HCT116 (cell line): ENCODE data around the gene UBA5. TPM values are rescaled to one million over a fixed set of nuclear protein-coding genes. Genes with fewer than 3 reads are reported as not detected.
A peak's percentile ranks its signal among the peaks of the same experiment; 100 is the strongest.

ENCODE experiments used
- ATAC-seq: fragments of 200-7000 bp; cut with Tn5 transposase; 2 replicates; pipeline ENCODE4 v1.9.1; 2020; ENCODE audit warnings: mild to moderate bottlenecking, moderate library complexity
- BruUV-seq: library from RNA; stranded (reverse); fragments of 400-500 nt; replicated peaks from 2 replicates; lab custom pipeline; 2021; lab: Mats Ljungman, UMichigan
- CTCF ChIA-PET: fragments of 300-600 bp; sonication (Branson Sonifier 250); formaldehyde crosslinking; loops from one replicate; lab custom pipeline; 2021; ENCODE audit warnings: antibody characterized with exemption; lab: Charles Lee
- POLR2A ChIA-PET: fragments of 300-600, 350-600 bp; sonication (Branson Sonifier 250); formaldehyde crosslinking; loops from one replicate; lab custom pipeline; 2021; ENCODE audit warnings: antibody characterized with exemption; lab: Charles Lee
- RAD21 ChIA-PET, 2 experiments: fragments of 300-600 bp; sonication (Branson Sonifier 250); formaldehyde crosslinking; loops; one replicate each; lab custom pipeline; 2023; ENCODE audit warnings: low total read pairs in 2 of 2; ENCODE audit not compliant: uncharacterized antibody in 2 of 2, unreplicated experiment in 2 of 2, low non-redundant PET in 1 of 2; lab: Charles Lee
- DNase-seq: peaks from one replicate; pipeline ENCODE4 v3.0.0-alpha.2; 2010; ENCODE audit warnings: low read depth, low spot score
- H2AFZ ChIP-seq: fragments of 200-600 bp; shearing (Covaris generic), sonication (generic); 2 replicates; pipeline ENCODE4 v1.6.1; 2017; ENCODE audit warnings: low read depth, mixed run types, mixed read lengths, antibody characterized with exemption, low read length; ENCODE audit not compliant: poor library complexity, severe bottlenecking
- H3K27ac ChIP-seq: 2 replicates; pipeline ENCODE4 v1.5.1; 2012; ENCODE audit warnings: low read depth, low read length
- H3K27me3 ChIP-seq: fragments of 200-600 bp; sonication (generic); 2 replicates; pipeline ENCODE4 v1.6.1; 2016; ENCODE audit warnings: mixed run types, low read length, mixed read lengths; ENCODE audit not compliant: insufficient read depth
- H3K36me3 ChIP-seq, 2 experiments: fragments of 200-500 bp in 1 of 2; fragments of 200-600 bp in 1 of 2; sonication (Bioruptor generic) in 1 of 2; sonication (generic) in 1 of 2; 2 replicates each; pipeline versions ENCODE4 v1.5.1 to v1.6.1; 2014 to 2016; ENCODE audit warnings: low read length in 2 of 2, inconsistent platforms in 1 of 2, mixed read lengths in 1 of 2, mixed run types in 1 of 2; ENCODE audit not compliant: insufficient read depth in 2 of 2, control insufficient read depth in 1 of 2
- H3K4me1 ChIP-seq, 2 experiments: fragments of 200-600 bp in 1 of 2; sonication (generic) in 1 of 2; 2 replicates each; pipeline versions ENCODE4 v1.5.1 to v1.6.1; 2012 to 2017; ENCODE audit warnings: low read length in 2 of 2, inconsistent platforms in 1 of 2, mild to moderate bottlenecking in 1 of 2, mixed read lengths in 1 of 2, mixed run types in 1 of 2, moderate library complexity in 1 of 2; ENCODE audit not compliant: insufficient read depth in 2 of 2, control insufficient read depth in 1 of 2
- H3K4me2 ChIP-seq: fragments of 200-600 bp; sonication (generic); 2 replicates; pipeline ENCODE4 v1.6.1; 2017; ENCODE audit warnings: mixed run types, low read length, mixed read lengths
- H3K4me3 ChIP-seq, 2 experiments: fragments of 200-600 bp in 1 of 2; sonication (generic) in 1 of 2; replicated peaks in 1 of 2; 2 replicates each; pipeline ENCODE4 v1.5.1; 2011 to 2016; ENCODE audit warnings: low read length in 2 of 2, control low read depth in 1 of 2, low read depth in 1 of 2, mild to moderate bottlenecking in 1 of 2, mixed read lengths in 1 of 2, mixed run types in 1 of 2
- H3K79me2 ChIP-seq: fragments of 200-600 bp; sonication (generic); 2 replicates; pipeline ENCODE4 v1.6.1; 2017; ENCODE audit warnings: mild to moderate bottlenecking, mixed run types, low read length, moderate library complexity, mixed read lengths; ENCODE audit not compliant: insufficient read depth
- H3K9ac ChIP-seq: fragments of 200-600 bp; sonication (generic); 2 replicates; pipeline ENCODE4 v1.6.1; 2016; ENCODE audit warnings: low read length, mixed read lengths
- H3K9me2 ChIP-seq: fragments of 200-600 bp; sonication (generic), shearing (Covaris generic); 2 replicates; pipeline ENCODE4 v1.6.1; 2017; ENCODE audit warnings: mixed run types, mild to moderate bottlenecking, moderate library complexity; ENCODE audit not compliant: insufficient read depth
- H3K9me3 ChIP-seq, 2 experiments: fragments of 200-500 bp in 1 of 2; fragments of 200-600 bp in 1 of 2; sonication (Bioruptor generic) in 1 of 2; sonication (generic) in 1 of 2; 2 replicates each; pipeline ENCODE4 v1.6.1; 2014 to 2017; ENCODE audit warnings: low read length in 2 of 2, mixed read lengths in 2 of 2, inconsistent platforms in 1 of 2, low read depth in 1 of 2, mild to moderate bottlenecking in 1 of 2, mixed run types in 1 of 2, moderate library complexity in 1 of 2; ENCODE audit not compliant: control insufficient read depth in 1 of 2, insufficient read depth in 1 of 2
- H4K20me1 ChIP-seq: fragments of 200-600 bp; sonication (generic), shearing (Covaris generic); 2 replicates; pipeline ENCODE4 v1.6.1; 2017; ENCODE audit warnings: mixed run types, mild to moderate bottlenecking, moderate library complexity; ENCODE audit not compliant: insufficient read depth
- CBX3 ChIP-seq: IDR thresholded peaks from 2 replicates; pipeline ENCODE4 v1.6.1; 2012; ENCODE audit warnings: low read depth
- CEBPB ChIP-seq: IDR thresholded peaks from 2 replicates; pipeline ENCODE4 v1.6.1; 2012; ENCODE audit warnings: low read depth
- CTCF ChIP-seq, 3 experiments: fragments of 200-600 bp in 1 of 3; sonication (generic) in 1 of 3; IDR thresholded peaks in 2 of 3; conservative IDR thresholded peaks in 1 of 3; 2 replicates each; pipeline ENCODE4 v1.5.1; 2012 to 2017; ENCODE audit warnings: low read depth in 2 of 3, low read length in 2 of 3, antibody characterized with exemption in 1 of 3, borderline replicate concordance in 1 of 3, control low read depth in 1 of 3, mild to moderate bottlenecking in 1 of 3, mixed read lengths in 1 of 3, mixed run types in 1 of 3, moderate library complexity in 1 of 3; ENCODE audit not compliant: insufficient read depth in 1 of 3
- EGR1 ChIP-seq: IDR thresholded peaks from 2 replicates; pipeline ENCODE4 v1.6.1; 2012; ENCODE audit warnings: low read depth
- ELF1 ChIP-seq: IDR thresholded peaks from 2 replicates; pipeline ENCODE4 v1.6.1; 2012; ENCODE audit warnings: low read depth, borderline replicate concordance
- EZH2phosphoT487 ChIP-seq: fragments of 200-600 bp; IDR thresholded peaks from 2 replicates; pipeline ENCODE4 v1.6.1; 2018; ENCODE audit warnings: antibody characterized with exemption, borderline replicate concordance
- FOSL1 ChIP-seq: IDR thresholded peaks from 2 replicates; pipeline ENCODE4 v1.6.1; 2012; ENCODE audit warnings: low read depth
- JUND ChIP-seq: IDR thresholded peaks from 2 replicates; pipeline ENCODE4 v1.6.1; 2012
- POLR2A ChIP-seq: IDR thresholded peaks from 2 replicates; pipeline ENCODE4 v1.7.0; 2011; ENCODE audit warnings: borderline replicate concordance; ENCODE audit not compliant: insufficient read depth, insufficient read length; ENCODE audit errors: extremely low read depth
- POLR2AphosphoS5 ChIP-seq: IDR thresholded peaks from 2 replicates; pipeline ENCODE4 v1.6.1; 2011; ENCODE audit warnings: mild to moderate bottlenecking, low read depth, low read length, moderate library complexity
- RAD21 ChIP-seq: IDR thresholded peaks from 2 replicates; pipeline ENCODE4 v1.6.1; 2012; ENCODE audit warnings: low read depth, mild to moderate bottlenecking
- SIN3A ChIP-seq: IDR thresholded peaks from 2 replicates; pipeline ENCODE4 v1.6.1; 2012; ENCODE audit warnings: low read depth
- SP1 ChIP-seq: IDR thresholded peaks from 2 replicates; pipeline ENCODE4 v1.6.1; 2012; ENCODE audit warnings: low read depth
- SRF ChIP-seq: IDR thresholded peaks from 2 replicates; pipeline ENCODE4 v1.6.1; 2012; ENCODE audit warnings: low read depth
- TCF7L2 ChIP-seq: IDR thresholded peaks from 2 replicates; pipeline ENCODE4 v1.7.0; 2011; ENCODE audit warnings: borderline replicate concordance, inconsistent platforms; ENCODE audit not compliant: insufficient read depth, insufficient read length; ENCODE audit errors: extremely low read depth
- YY1 ChIP-seq: IDR thresholded peaks from 2 replicates; pipeline ENCODE4 v1.6.1; 2011; ENCODE audit warnings: low read length, low read depth, moderate library complexity, mild to moderate bottlenecking; ENCODE audit not compliant: insufficient replicate concordance; ENCODE audit errors: extremely low read depth
- ZNF274 ChIP-seq: fragments of 200-500 bp; sonication (Bioruptor generic); IDR thresholded peaks from 2 replicates; pipeline ENCODE4 v1.6.1; 2014; ENCODE audit warnings: mild to moderate bottlenecking, low read depth, low read length, inconsistent platforms
- intact Hi-C: fragments of 100-400 bp; cut with micrococcal nuclease; formaldehyde crosslinking; loops from 2 replicates; pipeline ENCODE4 v1.10.0; 2022
- total RNA-seq: library from RNA; stranded (reverse); gene quantifications from one replicate; pipeline ENCODE4 v1.2.1, GENCODE V29; 2021; ENCODE audit not compliant: unreplicated experiment
- TF ChIP-seq, protein P1 (sequence below): IDR thresholded peaks from 2 replicates; pipeline ENCODE4 v1.6.1; 2011; ENCODE audit warnings: mild to moderate bottlenecking, low read length, moderate library complexity; ENCODE audit not compliant: insufficient replicate concordance; ENCODE audit errors: extremely low read depth
- TF ChIP-seq, protein P2 (sequence below): IDR thresholded peaks from 2 replicates; pipeline ENCODE4 v1.6.1; 2012

The UBA5 gene
- total RNA-seq, 1 experiment from 2014 or later, result 43.7 TPM

- peak within 1 kb of the TSS; percentile 59 for H3K27ac ChIP-seq
- BruUV-seq, result no TSS peak
- POLR2A ChIA-PET, result no interaction called here
- TF ChIP-seq FOSL1, result no peak
- TF ChIP-seq SIN3A, result peak; percentile 57
- TF ChIP-seq JUND, result no peak
- no peak for TF ChIP-seq TCF7L2
- TF ChIP-seq ELF1, result no peak
- TF ChIP-seq, protein P1, sequence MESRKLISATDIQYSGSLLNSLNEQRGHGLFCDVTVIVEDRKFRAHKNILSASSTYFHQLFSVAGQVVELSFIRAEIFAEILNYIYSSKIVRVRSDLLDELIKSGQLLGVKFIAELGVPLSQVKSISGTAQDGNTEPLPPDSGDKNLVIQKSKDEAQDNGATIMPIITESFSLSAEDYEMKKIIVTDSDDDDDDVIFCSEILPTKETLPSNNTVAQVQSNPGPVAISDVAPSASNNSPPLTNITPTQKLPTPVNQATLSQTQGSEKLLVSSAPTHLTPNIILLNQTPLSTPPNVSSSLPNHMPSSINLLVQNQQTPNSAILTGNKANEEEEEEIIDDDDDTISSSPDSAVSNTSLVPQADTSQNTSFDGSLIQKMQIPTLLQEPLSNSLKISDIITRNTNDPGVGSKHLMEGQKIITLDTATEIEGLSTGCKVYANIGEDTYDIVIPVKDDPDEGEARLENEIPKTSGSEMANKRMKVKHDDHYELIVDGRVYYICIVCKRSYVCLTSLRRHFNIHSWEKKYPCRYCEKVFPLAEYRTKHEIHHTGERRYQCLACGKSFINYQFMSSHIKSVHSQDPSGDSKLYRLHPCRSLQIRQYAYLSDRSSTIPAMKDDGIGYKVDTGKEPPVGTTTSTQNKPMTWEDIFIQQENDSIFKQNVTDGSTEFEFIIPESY, result peak; percentile 9
- TF ChIP-seq ZNF274, result no peak
- peak; percentile 94 for TF ChIP-seq POLR2AphosphoS5
- TF ChIP-seq RAD21, result no peak
- 0 out of 6 replicates have a peak, but pooled peaks of 1 of the 3 experiments have one; percentile 3 for TF ChIP-seq CTCF (IDR thresholded peaks at IDR 0.05 in 2 of 3, conservative IDR thresholded peaks at IDR 0.05 in 1 of 3; ENCODE audit: borderline replicate concordance in 1 of 3, insufficient read depth in 1 of 3, low read depth in 2 of 3, low read length in 2 of 3)
- 0 out of 2 replicates have a peak, but pooled peaks have one; percentile 44 for TF ChIP-seq EGR1
- TF ChIP-seq CEBPB, result no peak
- TF ChIP-seq, protein P2, sequence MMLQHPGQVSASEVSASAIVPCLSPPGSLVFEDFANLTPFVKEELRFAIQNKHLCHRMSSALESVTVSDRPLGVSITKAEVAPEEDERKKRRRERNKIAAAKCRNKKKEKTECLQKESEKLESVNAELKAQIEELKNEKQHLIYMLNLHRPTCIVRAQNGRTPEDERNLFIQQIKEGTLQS, result no peak
- TF ChIP-seq SRF, result no peak
- TF ChIP-seq SP1, result no peak; the same call in 1 of the 2 replicates
- peak; percentile 52 for TF ChIP-seq POLR2A
- TF ChIP-seq EZH2phosphoT487, result no peak
- no peak for TF ChIP-seq CBX3
- TF ChIP-seq YY1, result peak; percentile 42
Observed at GRCh38 chr3:132722165-132723023, 62.3 kb downstream of the UBA5 start, which contains the start of gene NPHP3. TSS of gene NPHP3 (minus strand) at chr3:132722409. CDS start at chr3:132722355, 54 bp downstream.

More at GRCh38 chr3:132722165-132723023, 62.3 kb downstream of the UBA5 start, which contains the start of gene NPHP3:
- intact Hi-C loops, result loop anchor here (5.0 to 10.0 kb wide), 2 partner anchors 850 to 1492 kb away; partner anchors contain the start of gene CDV3
- CTCF ChIA-PET, result interaction anchor here (1.2 kb wide), 1 partner anchor 187 kb away, joined by 3 read pairs; no protein-coding TSS in a partner anchor
- Histone ChIP-seq H3K9me2 (no peaks in the 10 kb centered on the region), H3K9me3 (no peaks in the 10 kb centered on the region), H3K4me3 (peak within 1 kb of the TSS; percentile 78 to 79), H2AFZ (peak within 1 kb of the TSS; percentile 93), H3K4me2 (peak within 1 kb of the TSS; percentile 91), H3K79me2 (peaks cover 6% of the 10 kb centered on the region), H3K36me3 (0 out of 4 replicates have a peak, but pooled peaks cover 2 to 5% of the 10 kb centered on the region in 2 experiments), H3K27me3 (no peaks in the 10 kb centered on the region), H4K20me1 (no peaks in the 10 kb centered on the region), H3K4me1 (peaks cover 7 to 21% of the 10 kb centered on the region in 2 experiments; a peak in 3 of 4 replicates), H3K9ac (peak within 1 kb of the TSS; percentile 79)
- DNase-seq (peak; percentile 86), ATAC-seq (peak; percentile 89)
- RAD21 ChIA-PET, result no interaction called here
